ENCODE data around the gene CDH20.

Gene CDH20

DNA sequence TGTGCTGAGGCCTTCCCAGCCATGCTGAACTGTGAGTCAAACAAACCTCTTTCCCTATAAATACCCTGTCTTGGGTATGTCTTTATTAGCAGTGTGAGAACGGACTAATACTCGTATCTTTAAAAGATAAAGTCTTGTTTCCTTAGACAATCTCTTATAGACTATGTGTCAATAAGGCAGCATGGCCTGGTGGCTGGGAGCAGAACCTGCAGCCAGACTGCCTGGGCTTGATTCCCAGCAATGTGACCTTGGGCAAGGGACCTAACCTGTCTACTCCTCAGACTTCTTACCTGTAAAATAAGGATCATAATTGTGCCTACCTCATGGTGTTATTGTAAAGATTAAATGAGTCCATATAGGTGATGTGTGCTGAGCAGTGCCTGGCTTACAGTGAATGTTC is 198.7 kb downstream of the CDH20 start:
- H3K4me3 Mint-ChIP-seq, result no peak overlapping the region
- H3K27me3 Mint-ChIP-seq, result no peaks in the 10 kb centered on the region
- DNase-seq (no peak), ATAC-seq (replicated peaks) (no peak)
- no peaks in the 10 kb centered on the region for H3K36me3 Mint-ChIP-seq (ENCODE audit: insufficient read depth)
- H3K27ac Mint-ChIP-seq, result no peak overlapping the region
- H3K4me1 Mint-ChIP-seq (ENCODE audit: low read depth in 2 of 2), result no peaks in the 10 kb centered on the region
- peaks cover 0 to 1% of the 10 kb centered on the region in 2 donors for H3K9me3 Mint-ChIP-seq

DNA sequence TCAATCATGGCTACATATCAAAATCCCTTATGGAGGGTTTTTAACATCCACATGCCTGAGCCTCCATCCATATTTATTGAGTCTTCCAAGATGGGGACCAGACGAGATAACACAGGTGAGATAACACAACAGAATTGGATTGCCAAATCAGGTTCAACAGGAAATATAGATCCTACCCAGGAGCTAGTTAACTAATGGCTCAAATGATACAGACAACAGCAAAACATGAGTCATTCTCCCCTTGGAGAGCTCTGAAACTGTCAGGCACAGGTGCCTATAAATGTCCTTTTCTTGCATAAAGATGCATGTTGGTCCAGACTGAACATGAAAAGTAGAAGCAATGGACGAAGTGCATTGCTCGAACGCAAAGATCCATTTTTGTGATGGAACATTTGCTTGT is 202.2 kb downstream of the CDH20 start:
- Mint-ChIP-seq H3K4me3 (no peak overlapping the region), H3K27ac (no peak overlapping the region), H3K27me3 (peaks cover 0 to 8% of the 10 kb centered on the region in 2 donors), H3K36me3 (ENCODE audit: insufficient read depth) (no peaks in the 10 kb centered on the region), H3K4me1 (ENCODE audit: low read depth in 2 of 2) (no peaks in the 10 kb centered on the region), H3K9me3 (peaks cover 0 to 1% of the 10 kb centered on the region in 2 donors)
- DNase-seq (no peak), ATAC-seq (replicated peaks) (no peak)

DNA sequence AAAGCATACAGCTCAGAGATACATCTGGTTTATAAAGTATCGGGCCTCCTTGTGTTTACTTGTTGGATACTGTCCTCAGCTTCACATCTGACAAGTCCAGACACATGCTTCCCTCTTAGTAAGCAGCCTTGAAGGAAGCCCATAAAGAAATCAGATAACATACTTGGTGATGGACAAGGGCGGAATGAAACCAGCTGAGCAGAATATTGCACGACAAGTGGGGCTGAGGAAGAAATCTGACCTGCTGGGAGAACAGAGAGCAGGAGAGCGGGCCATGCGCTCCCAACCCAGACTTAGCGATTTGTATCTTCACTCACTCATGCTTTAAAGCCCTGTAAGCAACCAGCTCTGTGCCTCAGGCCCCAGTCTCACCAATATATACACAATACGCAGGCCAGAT is 208.4 kb downstream of the CDH20 start:
- no peak for ATAC-seq (replicated peaks)

DNA sequence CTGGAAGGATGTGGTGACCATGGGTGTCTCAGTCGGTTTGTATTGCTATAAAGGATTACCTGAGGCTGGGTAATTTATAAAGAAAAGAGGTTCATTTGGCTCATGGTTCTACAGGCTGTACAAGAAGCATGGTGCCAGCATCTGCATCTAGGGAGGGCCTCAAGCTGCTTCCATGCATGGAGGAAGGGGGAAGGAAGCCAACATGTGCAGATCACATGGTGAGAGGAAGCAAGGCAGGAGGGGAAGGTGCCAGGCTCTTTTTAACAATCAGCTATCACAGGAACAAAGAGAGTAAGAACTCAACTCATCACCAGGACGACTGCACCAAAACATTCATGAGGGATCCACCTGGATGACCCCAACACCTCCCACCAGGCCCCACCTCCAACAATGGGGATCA is 209.4 kb downstream of the CDH20 start:
- ATAC-seq (replicated peaks) (no peak), DNase-seq (no peak)
- Mint-ChIP-seq H3K27ac (no peak overlapping the region), H3K4me1 (ENCODE audit: low read depth in 2 of 2) (no peaks in the 10 kb centered on the region), H3K36me3 (ENCODE audit: insufficient read depth) (no peaks in the 10 kb centered on the region), H3K27me3 (peaks cover 0 to 16% of the 10 kb centered on the region in 2 donors), H3K9me3 (peaks cover 0 to 1% of the 10 kb centered on the region in 2 donors), H3K4me3 (no peak overlapping the region)

More for the DNA sequence above, 208.4 kb downstream of the CDH20 start:
- peaks cover 0 to 1% of the 10 kb centered on the region in 2 donors for H3K9me3 Mint-ChIP-seq
- H3K4me3 Mint-ChIP-seq, result no peak overlapping the region
- no peaks in the 10 kb centered on the region for H3K4me1 Mint-ChIP-seq (ENCODE audit: low read depth in 2 of 2)
- no peaks in the 10 kb centered on the region for H3K36me3 Mint-ChIP-seq (ENCODE audit: insufficient read depth)
- DNase-seq, result no peak
- peaks cover 0 to 16% of the 10 kb centered on the region in 2 donors for H3K27me3 Mint-ChIP-seq
- no peak overlapping the region for H3K27ac Mint-ChIP-seq

DNA sequence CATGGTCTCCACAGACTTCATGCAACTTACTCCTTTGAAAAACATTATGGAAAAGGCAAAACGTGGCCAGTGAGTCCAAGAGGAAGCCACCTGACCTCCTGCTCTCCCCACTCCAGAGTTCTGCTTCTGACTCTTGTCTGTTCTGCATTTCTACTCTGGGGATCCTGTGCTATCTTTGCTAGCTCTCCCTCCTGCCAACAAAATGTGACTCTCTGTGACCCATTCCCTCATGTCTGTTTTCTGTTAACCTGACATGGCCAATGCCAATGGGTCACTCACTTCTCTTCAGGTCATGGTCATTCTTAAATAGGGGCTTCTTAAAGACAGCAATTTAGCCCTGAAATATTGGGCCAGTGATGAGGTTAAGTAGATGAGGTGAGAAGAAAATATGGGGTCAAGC is 210.3 kb downstream of the CDH20 start:
- DNase-seq (no peak), ATAC-seq (replicated peaks) (no peak)
- Mint-ChIP-seq H3K36me3 (ENCODE audit: insufficient read depth) (no peaks in the 10 kb centered on the region), H3K27me3 (peaks cover 0 to 16% of the 10 kb centered on the region in 2 donors), H3K27ac (no peak overlapping the region), H3K4me1 (ENCODE audit: low read depth in 2 of 2) (no peaks in the 10 kb centered on the region), H3K4me3 (no peak overlapping the region), H3K9me3 (peaks cover 0 to 1% of the 10 kb centered on the region in 2 donors)

DNA sequence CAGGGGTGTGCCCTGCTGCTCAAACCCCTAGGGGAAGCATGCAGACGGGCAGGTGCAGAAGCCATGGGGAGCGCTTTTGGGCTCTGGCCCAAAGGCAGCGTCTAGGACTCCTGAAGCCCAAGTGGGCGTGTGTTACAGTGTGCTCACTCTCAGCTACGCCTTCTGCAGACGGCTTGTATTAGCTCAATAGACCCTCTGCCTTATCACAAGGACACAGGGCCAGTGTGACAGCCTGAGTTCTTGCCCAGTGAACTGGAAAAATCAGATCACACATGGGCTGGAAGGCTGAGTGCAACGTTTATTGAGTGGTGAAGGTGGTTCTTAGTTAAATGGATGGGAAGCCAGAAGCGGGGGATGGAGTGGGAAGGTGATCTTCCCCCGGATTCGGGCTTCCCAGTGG is 210.9 kb downstream of the CDH20 start:
- ATAC-seq (replicated peaks) (no peak), DNase-seq (no peak)
- peaks cover 0 to 1% of the 10 kb centered on the region in 2 donors for H3K9me3 Mint-ChIP-seq
- no peak overlapping the region for H3K27ac Mint-ChIP-seq
- peaks cover 0 to 16% of the 10 kb centered on the region in 2 donors for H3K27me3 Mint-ChIP-seq
- H3K4me3 Mint-ChIP-seq, result no peak overlapping the region
- no peaks in the 10 kb centered on the region for H3K36me3 Mint-ChIP-seq (ENCODE audit: insufficient read depth)
- H3K4me1 Mint-ChIP-seq (ENCODE audit: low read depth in 2 of 2), result no peaks in the 10 kb centered on the region

DNA sequence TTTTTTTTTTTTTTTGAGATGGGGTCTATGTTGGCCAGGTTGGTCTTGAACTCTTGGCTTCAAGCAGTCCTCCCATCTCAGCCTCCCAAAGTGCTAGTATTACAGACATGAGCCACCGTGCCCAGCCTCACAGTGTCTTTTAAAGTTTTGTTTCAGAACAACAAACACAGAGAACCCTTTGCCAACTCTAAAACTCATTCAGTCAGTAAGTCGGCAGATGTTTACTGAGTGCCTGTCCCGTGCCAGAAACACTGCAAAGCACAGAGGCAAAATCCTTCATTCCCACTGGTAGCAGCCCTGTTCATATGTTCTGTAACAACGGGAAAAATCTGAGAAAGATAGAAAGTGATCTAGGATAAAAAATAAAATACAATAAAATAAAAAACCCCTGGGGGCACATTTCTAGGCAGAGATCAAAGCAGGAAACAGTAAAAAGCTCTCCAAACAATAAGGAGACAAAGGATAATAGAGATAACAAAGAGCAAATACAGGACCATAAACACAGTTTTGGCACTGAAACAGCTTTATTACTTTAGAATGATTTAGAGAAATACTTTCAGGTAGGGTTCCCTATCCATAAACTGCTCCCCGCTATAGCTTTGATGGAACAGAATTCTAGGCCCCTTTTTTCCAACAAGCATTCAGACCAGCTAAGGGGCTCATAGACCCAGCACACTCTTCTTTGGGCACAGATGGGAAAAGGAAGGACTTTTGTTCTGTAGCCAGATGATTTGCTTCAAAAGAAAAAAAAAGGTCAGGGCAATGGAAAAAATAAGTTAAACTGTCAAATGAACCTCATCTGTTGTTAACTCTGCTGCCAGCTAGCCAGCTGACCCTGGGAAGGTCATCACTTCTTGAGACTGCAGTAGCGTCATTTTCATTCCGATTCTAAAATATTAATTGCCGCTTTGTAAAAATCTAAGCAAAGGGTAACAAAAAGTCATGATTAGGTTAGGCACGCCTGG is 212.3 kb downstream of the CDH20 start:
- Mint-ChIP-seq H3K36me3 (ENCODE audit: insufficient read depth) (no peaks in the 10 kb centered on the region), H3K27me3 (peaks cover 0 to 18% of the 10 kb centered on the region in 2 donors), H3K4me3 (no peak overlapping the region), H3K9me3 (peaks cover 0 to under 1% of the 10 kb centered on the region in 2 donors), H3K4me1 (ENCODE audit: low read depth in 2 of 2) (no peaks in the 10 kb centered on the region), H3K27ac (no peak overlapping the region)
- no peak for DNase-seq
- ATAC-seq (replicated peaks), result no peak

DNA sequence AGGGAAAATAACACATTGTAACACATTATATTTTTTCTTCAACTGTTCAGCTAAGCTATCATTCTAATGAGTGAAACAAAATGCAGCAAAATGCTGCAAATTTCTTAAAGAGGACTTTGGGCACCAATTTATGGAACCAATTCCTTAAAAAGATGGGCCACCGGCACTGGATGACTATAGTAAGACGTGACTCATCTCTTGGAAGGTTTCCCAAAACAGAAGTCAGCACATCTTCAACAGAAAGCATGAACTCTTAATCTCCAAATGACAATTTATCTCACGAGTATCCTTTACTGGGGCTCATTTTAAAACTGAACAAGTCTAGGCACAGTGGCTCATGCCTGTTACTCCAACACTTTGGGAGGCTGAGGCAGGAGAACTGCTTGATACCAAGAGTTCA is 213.4 kb downstream of the CDH20 start:
- peaks cover 0 to 23% of the 10 kb centered on the region in 2 donors for H3K27me3 Mint-ChIP-seq
- no peaks in the 10 kb centered on the region for H3K9me3 Mint-ChIP-seq
- H3K4me1 Mint-ChIP-seq (ENCODE audit: low read depth in 2 of 2), result no peaks in the 10 kb centered on the region
- no peak overlapping the region for H3K4me3 Mint-ChIP-seq
- H3K27ac Mint-ChIP-seq, result no peak overlapping the region
- ATAC-seq (replicated peaks) (no peak), DNase-seq (no peak)
- H3K36me3 Mint-ChIP-seq (ENCODE audit: insufficient read depth), result no peaks in the 10 kb centered on the region

DNA sequence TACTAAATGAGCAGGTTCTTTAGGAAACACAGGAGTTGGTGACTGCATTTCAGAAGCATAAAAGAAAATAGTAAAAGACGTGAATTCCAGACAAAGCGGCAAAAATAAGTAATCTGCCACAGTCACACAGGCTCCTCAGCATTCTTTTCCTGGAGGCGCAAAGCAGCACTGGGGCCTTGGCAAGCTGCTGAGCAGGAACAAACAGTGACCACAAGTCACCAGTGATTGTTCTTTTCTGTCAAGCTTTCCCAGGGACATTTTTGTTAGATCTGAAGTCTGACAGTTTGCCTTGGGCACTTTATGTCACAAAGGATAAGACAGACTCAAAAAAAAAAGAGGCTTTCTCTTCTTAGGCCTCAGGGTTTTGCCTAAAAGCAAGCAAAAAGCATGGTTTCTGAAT is 216.2 kb downstream of the CDH20 start:
- DNase-seq (no peak), ATAC-seq (replicated peaks) (no peak)
- Mint-ChIP-seq H3K4me3 (no peak overlapping the region), H3K36me3 (ENCODE audit: insufficient read depth) (peaks cover 6% of the 10 kb centered on the region), H3K4me1 (ENCODE audit: low read depth in 2 of 2) (peaks cover 0 to under 1% of the 10 kb centered on the region in 2 donors), H3K27ac (no peak overlapping the region), H3K9me3 (no peaks in the 10 kb centered on the region), H3K27me3 (peaks cover 0 to 23% of the 10 kb centered on the region in 2 donors)

DNA sequence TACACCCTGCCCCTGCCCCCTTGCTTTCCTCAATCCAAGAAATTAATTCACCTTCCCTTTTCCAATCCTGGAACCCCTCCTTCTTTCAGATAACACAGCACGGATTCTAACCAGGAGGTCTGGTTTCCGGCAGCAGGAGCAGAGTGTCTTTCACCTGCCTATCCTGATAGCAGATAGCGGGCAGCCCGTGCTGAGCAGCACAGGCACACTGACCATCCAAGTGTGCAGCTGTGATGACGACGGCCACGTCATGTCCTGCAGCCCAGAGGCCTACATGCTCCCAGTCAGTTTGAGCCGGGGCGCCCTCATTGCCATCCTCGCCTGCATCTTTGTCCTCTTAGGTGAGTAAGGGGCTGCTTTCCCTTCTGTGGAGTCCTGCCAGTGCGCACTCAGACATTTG is 216.7 kb downstream of the CDH20 start:
- Mint-ChIP-seq H3K27ac (no peak overlapping the region), H3K27me3 (peaks cover 0 to 18% of the 10 kb centered on the region in 2 donors), H3K4me1 (ENCODE audit: low read depth in 2 of 2) (peaks cover 0 to 3% of the 10 kb centered on the region in 2 donors), H3K4me3 (no peak overlapping the region), H3K36me3 (ENCODE audit: insufficient read depth) (peaks cover 7% of the 10 kb centered on the region), H3K9me3 (no peaks in the 10 kb centered on the region)
- DNase-seq (no peak), ATAC-seq (replicated peaks) (no peak)

DNA sequence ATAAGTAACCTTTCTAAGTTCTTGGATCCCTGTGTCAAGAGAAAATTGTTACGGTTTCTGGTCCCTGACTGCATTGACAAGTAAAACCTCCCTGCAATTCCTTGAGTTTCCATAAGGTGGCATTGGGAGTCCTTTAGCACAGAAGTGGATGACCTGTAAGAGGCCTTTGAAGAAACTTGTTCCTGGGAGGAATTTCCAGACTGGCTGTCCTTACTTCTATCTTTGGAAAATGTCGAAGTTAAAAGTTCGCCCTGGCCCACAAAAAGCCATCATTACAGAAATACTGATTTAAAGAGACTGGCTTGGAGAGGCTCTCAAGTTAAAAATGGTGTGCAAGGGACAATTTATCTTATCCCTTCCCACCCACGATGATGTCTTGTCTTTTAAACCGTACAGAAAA is 218.4 kb downstream of the CDH20 start:
- Mint-ChIP-seq H3K4me3 (no peak overlapping the region), H3K27ac (no peak overlapping the region), H3K4me1 (ENCODE audit: low read depth in 2 of 2) (peaks cover 0 to 3% of the 10 kb centered on the region in 2 donors), H3K9me3 (no peaks in the 10 kb centered on the region), H3K36me3 (ENCODE audit: insufficient read depth) (peaks cover 7% of the 10 kb centered on the region), H3K27me3 (peaks cover 0 to 17% of the 10 kb centered on the region in 2 donors)
- ATAC-seq (replicated peaks) (no peak), DNase-seq (peak in 2 of 3 experiments; percentile 4 to 15)

DNA sequence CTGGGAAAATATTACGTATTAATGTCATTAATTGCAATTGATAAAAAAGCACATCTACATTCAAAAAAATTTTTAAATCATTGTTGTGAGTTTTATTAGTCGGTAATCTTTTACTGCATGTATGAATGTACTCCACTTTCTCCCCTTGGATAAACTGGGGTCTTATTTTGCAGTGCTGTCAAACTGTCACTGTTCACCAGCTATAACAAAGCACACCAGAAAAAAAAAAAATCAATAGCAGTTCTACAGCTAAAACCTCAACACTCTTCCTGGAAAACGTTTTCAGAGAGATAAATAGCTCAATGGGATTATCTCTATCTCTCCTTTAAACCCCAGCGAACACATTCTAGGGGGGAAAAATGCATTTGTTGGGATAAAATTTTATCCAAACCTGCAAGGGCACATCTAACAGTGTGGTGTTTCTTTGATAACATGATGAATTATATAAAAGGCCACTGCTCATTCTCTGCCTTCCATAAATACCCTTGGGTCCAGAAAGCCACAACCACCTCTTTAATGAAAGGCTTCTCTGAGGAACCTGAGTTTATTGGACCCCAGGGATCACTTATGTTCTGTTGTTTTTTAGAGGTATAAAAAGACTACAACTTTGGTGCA is 219.9 kb downstream of the CDH20 start:
- ATAC-seq (replicated peaks) (no peak), DNase-seq (no peak)
- Mint-ChIP-seq H3K4me1 (ENCODE audit: low read depth in 2 of 2) (peaks cover 0 to 3% of the 10 kb centered on the region in 2 donors), H3K27me3 (peaks cover 0 to 17% of the 10 kb centered on the region in 2 donors), H3K36me3 (ENCODE audit: insufficient read depth) (peaks cover 7% of the 10 kb centered on the region), H3K4me3 (peak overlapping the region in 1 of 2 donors; percentile 85), H3K27ac (no peak overlapping the region), H3K9me3 (no peaks in the 10 kb centered on the region)

DNA sequence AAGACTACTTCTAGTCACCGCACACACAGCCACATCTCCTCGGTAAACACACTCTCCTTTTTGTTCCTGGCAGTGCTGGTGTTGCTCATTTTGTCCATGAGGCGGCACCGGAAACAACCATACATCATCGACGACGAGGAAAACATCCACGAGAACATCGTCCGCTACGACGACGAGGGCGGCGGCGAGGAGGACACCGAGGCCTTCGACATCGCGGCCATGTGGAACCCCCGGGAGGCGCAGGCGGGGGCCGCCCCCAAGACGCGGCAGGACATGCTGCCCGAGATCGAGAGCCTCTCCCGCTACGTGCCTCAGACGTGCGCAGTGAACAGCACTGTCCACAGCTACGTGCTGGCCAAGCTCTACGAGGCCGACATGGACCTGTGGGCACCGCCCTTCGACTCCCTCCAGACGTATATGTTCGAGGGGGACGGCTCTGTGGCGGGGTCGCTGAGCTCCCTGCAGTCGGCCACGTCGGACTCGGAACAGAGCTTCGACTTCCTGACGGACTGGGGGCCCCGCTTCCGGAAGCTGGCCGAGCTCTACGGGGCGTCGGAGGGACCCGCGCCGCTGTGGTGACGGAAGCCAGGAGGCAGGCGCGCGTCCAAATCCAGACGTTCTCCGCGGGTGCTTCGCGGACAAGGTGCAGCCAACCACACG is 221.0 kb downstream of the CDH20 start:
- H3K4me3 Mint-ChIP-seq, result peak overlapping the region; percentile 72 to 85
- peak; percentile 15 to 27 (median 18) for DNase-seq
- H3K27ac Mint-ChIP-seq, result peak overlapping the region; percentile 20 to 89
- H3K27me3 Mint-ChIP-seq, result peaks cover 0 to 17% of the 10 kb centered on the region in 2 donors
- H3K9me3 Mint-ChIP-seq, result no peaks in the 10 kb centered on the region
- peaks cover 7% of the 10 kb centered on the region for H3K36me3 Mint-ChIP-seq (ENCODE audit: insufficient read depth)
- peak; percentile 75 for ATAC-seq (replicated peaks)
- H3K4me1 Mint-ChIP-seq (ENCODE audit: low read depth in 2 of 2), result peaks cover 0 to 3% of the 10 kb centered on the region in 2 donors

Data from effector memory CD8-positive, alpha-beta T cell (primary cell).